Gastroesophageal sphincter (tissue), 4 donors: ENCODE data around the gene SMAD4. TPM values are rescaled to one million over a fixed set of nuclear protein-coding genes. Genes with fewer than 3 reads are reported as not detected.

Source experiments
- ATAC-seq: fragments of 150-250 bp; one replicate; pipeline ENCODE4 v1.9.1; 2016; ENCODE audit warnings: mild to moderate bottlenecking, moderate library complexity
- H3K27ac ChIP-seq, 4 donors: fragments of 200-600 bp; sonication (generic) in 3 of 4; 1 replicate in 3 of 4; 2 replicates in 1 of 4; pipeline ENCODE4 v1.5.1; 2016 to 2019
- H3K27me3 ChIP-seq: fragments of 200-600 bp; sonication (generic); one replicate; pipeline ENCODE4 v1.5.1; 2019
- H3K36me3 ChIP-seq, 2 donors: fragments of 200-600 bp; sonication (generic); one replicate each; pipeline ENCODE4 v1.5.1; 2019; ENCODE audit warnings: control low read depth in 1 of 2
- H3K4me1 ChIP-seq, 3 donors: fragments of 200-600 bp; sonication (generic); 1 replicate in 2 of 3; 2 replicates in 1 of 3; pipeline ENCODE4 v1.5.1; 2016 to 2019; ENCODE audit warnings: control low read depth in 2 of 3
- H3K4me3 ChIP-seq, 2 donors: fragments of 200-600 bp; sonication (generic); one replicate each; pipeline ENCODE4 v1.5.1; 2019; ENCODE audit warnings: mild to moderate bottlenecking in 1 of 2, moderate library complexity in 1 of 2
- H3K9me3 ChIP-seq, 3 donors: fragments of 200-600 bp; sonication (generic); one replicate each; pipeline ENCODE4 v1.5.1; 2017 to 2019; ENCODE audit warnings: control low read depth in 2 of 3
- CTCF ChIP-seq, 4 experiments: fragments of 200-600 bp in 2 of 4; fragments of 450-650 bp in 2 of 4; sonication (generic) in 1 of 4; IDR thresholded peaks; one replicate each; pipeline ENCODE4 v1.5.1; 2017 to 2019; ENCODE audit warnings: antibody characterized with exemption in 4 of 4, mild to moderate bottlenecking in 2 of 4, moderate library complexity in 2 of 4
- EP300 ChIP-seq: sonication (generic); formaldehyde crosslinking; IDR thresholded peaks from one replicate; pipeline ENCODE4 v1.6.1; 2017; ENCODE audit warnings: antibody characterized with exemption, mild to moderate bottlenecking
- POLR2A ChIP-seq, 2 donors: fragments of 450-650 bp; IDR thresholded peaks; one replicate each; pipeline ENCODE4 v1.6.1; 2017; ENCODE audit warnings: antibody characterized with exemption in 2 of 2, mild to moderate bottlenecking in 2 of 2, moderate library complexity in 1 of 2
- POLR2AphosphoS5 ChIP-seq: sonication (generic); formaldehyde crosslinking; IDR thresholded peaks from one replicate; pipeline ENCODE4 v1.6.1; 2017; ENCODE audit warnings: antibody characterized with exemption
- WGBS, 2 donors: methylation state at CpG; one replicate each; pipeline ENCODE4 v1.1.5; 2018; ENCODE audit warnings: low coverage in 1 of 2; 5-methylcytosine and 5-hydroxymethylcytosine counted together
- total RNA-seq, 4 donors: library from RNA; depleted of rRNA; stranded (reverse); fragments of >200 nt; gene quantifications; one replicate each; pipeline ENCODE4 v1.1.0, GENCODE V29; 2016

Gene SMAD4
- total RNA-seq, 4 donors from 2014 or later: 132 to 170 (median 137) TPM

GRCh38 chr18:51120809-51121596 is 91.0 kb downstream of the SMAD4 start:
- H3K27ac ChIP-seq: no peak overlapping the region
- TF ChIP-seq CTCF (IDR thresholded peaks at IDR 0.05) (no peak), EP300 (no peak), POLR2AphosphoS5 (no peak), POLR2A (IDR thresholded peaks at IDR 0.05) (no peak)
- H3K4me1 ChIP-seq: no peaks in the 10 kb centered on the region
- no peak overlapping the region for H3K4me3 ChIP-seq
- no peaks in the 10 kb centered on the region for H3K27me3 ChIP-seq
- WGBS, 2 donors: no CpG with 5 or more reads among the region's 33 CpGs
- H3K36me3 ChIP-seq: no peaks in the 10 kb centered on the region
- ATAC-seq: no peak
- no peaks in the 10 kb centered on the region for H3K9me3 ChIP-seq

- Histone ChIP-seq H3K4me3 (no peak overlapping the region), H3K27me3 (no peaks in the 10 kb centered on the region), H3K9me3 (no peaks in the 10 kb centered on the region), H3K36me3 (no peaks in the 10 kb centered on the region), H3K27ac (no peak overlapping the region), H3K4me1 (no peaks in the 10 kb centered on the region)
- TF ChIP-seq POLR2AphosphoS5: no peak
- no peak for TF ChIP-seq EP300
- no peak for TF ChIP-seq CTCF (IDR thresholded peaks at IDR 0.05)
- TF ChIP-seq POLR2A (IDR thresholded peaks at IDR 0.05): no peak
- WGBS, 2 donors: 80% methylated on average over 1 of the region's 4 CpGs; no CpG with 5 or more reads in 1 of the 2 donors
- no peak for ATAC-seq
Observed at GRCh38 chr18:51121597-51121857, 91.5 kb downstream of the SMAD4 start.

- Histone ChIP-seq H3K4me1 (no peaks in the 10 kb centered on the region), H3K36me3 (no peaks in the 10 kb centered on the region), H3K27me3 (no peaks in the 10 kb centered on the region), H3K4me3 (no peak overlapping the region), H3K9me3 (no peaks in the 10 kb centered on the region), H3K27ac (no peak overlapping the region)
- ATAC-seq: no peak
- WGBS, 2 donors: 75% methylated on average over 2 of the region's 19 CpGs; no CpG with 5 or more reads in 1 of the 2 donors
- no peak for TF ChIP-seq POLR2AphosphoS5
Observed at GRCh38 chr18:51122266-51123045, 92.4 kb downstream of the SMAD4 start.

- H3K4me1 ChIP-seq: no peaks in the 10 kb centered on the region
- no peak for ATAC-seq
- no peak overlapping the region for H3K4me3 ChIP-seq
- no peaks in the 10 kb centered on the region for H3K36me3 ChIP-seq
- no peak overlapping the region for H3K27ac ChIP-seq
- WGBS, 2 donors: 78 to 100% methylated on average over 2 to 5 of the region's 7 CpGs
- TF ChIP-seq POLR2A (IDR thresholded peaks at IDR 0.05): no peak
- no peak for TF ChIP-seq CTCF (IDR thresholded peaks at IDR 0.05)
- TF ChIP-seq EP300: no peak
- TF ChIP-seq POLR2AphosphoS5: no peak
- no peaks in the 10 kb centered on the region for H3K9me3 ChIP-seq
- H3K27me3 ChIP-seq: no peaks in the 10 kb centered on the region
Observed at GRCh38 chr18:51123046-51123395, 93.0 kb downstream of the SMAD4 start.

- no peak for TF ChIP-seq POLR2AphosphoS5
- no peak for TF ChIP-seq EP300
- no peak for TF ChIP-seq CTCF (IDR thresholded peaks at IDR 0.05)
- no peak for TF ChIP-seq POLR2A (IDR thresholded peaks at IDR 0.05)
- H3K9me3 ChIP-seq: no peaks in the 10 kb centered on the region
- WGBS, 2 donors: 60 to 90% methylated on average over 1 to 5 of the region's 10 CpGs
- ATAC-seq: no peak
- no peaks in the 10 kb centered on the region for H3K27me3 ChIP-seq
- H3K4me3 ChIP-seq: no peak overlapping the region
- H3K4me1 ChIP-seq: no peaks in the 10 kb centered on the region
- no peak overlapping the region for H3K27ac ChIP-seq
- H3K36me3 ChIP-seq: no peaks in the 10 kb centered on the region
Observed at GRCh38 chr18:51123481-51123880, 93.5 kb downstream of the SMAD4 start.
